Caco-2 (cell line): ENCODE results near the gene SERINC3. TPM values are rescaled to one million over a fixed set of nuclear protein-coding genes. Genes with fewer than 3 reads are reported as not detected.

Source experiments
- BruUV-seq: library from RNA; stranded (reverse); fragments of 400-500 nt; replicated peaks from 2 replicates; lab custom pipeline; 2021; lab: Mats Ljungman, UMichigan
- CTCF ChIA-PET: fragments of 300-600 bp; sonication (Branson Sonifier 250); formaldehyde crosslinking; loops from one replicate; lab custom pipeline; 2022; ENCODE audit warnings: antibody characterized with exemption; lab: Charles Lee
- POLR2A ChIA-PET: fragments of 300-600 bp; sonication (Branson Sonifier 250); formaldehyde crosslinking; loops from one replicate; lab custom pipeline; 2022; ENCODE audit warnings: antibody characterized with exemption; lab: Charles Lee
- DNase-seq, 2 experiments: peaks; one replicate each; pipeline versions ENCODE4 v3.0.0 to v3.0.0-alpha.2; 2020 to 2022
- H3K27me3 ChIP-seq: replicated peaks from 2 replicates; pipeline ENCODE4 v1.6.0; 2011; ENCODE audit warnings: low read length; ENCODE audit not compliant: control insufficient read depth, insufficient read depth
- H3K36me3 ChIP-seq: 2 replicates; pipeline ENCODE4 v1.5.1; 2011; ENCODE audit warnings: low read length; ENCODE audit not compliant: control insufficient read depth, insufficient read depth
- H3K4me1 ChIP-seq: fragments of 250-450 bp; sonication (Bioruptor Pico); 2 replicates; pipeline ENCODE4 v1.5.1; 2020; ENCODE audit warnings: mild to moderate bottlenecking
- H3K4me3 ChIP-seq: 2 replicates; pipeline ENCODE4 v1.5.1; 2011; ENCODE audit warnings: low read depth, mild to moderate bottlenecking, control low read depth, low read length
- H3K9me3 ChIP-seq: fragments of 250-450 bp; sonication (Bioruptor Pico); 2 replicates; pipeline ENCODE4 v1.5.1; 2020; ENCODE audit warnings: mild to moderate bottlenecking, moderate library complexity
- H3K27ac Mint-ChIP-seq: one replicate; pipeline ENCODE4 v1.8.0; 2022; ENCODE audit warnings: mixed read lengths; ENCODE audit not compliant: unreplicated experiment
- H3K27me3 Mint-ChIP-seq: one replicate; pipeline ENCODE4 v1.8.0; 2022; ENCODE audit warnings: mixed read lengths; ENCODE audit not compliant: insufficient read depth, unreplicated experiment
- H3K36me3 Mint-ChIP-seq: one replicate; pipeline ENCODE4 v1.8.0; 2022; ENCODE audit warnings: mild to moderate bottlenecking, mixed read lengths; ENCODE audit not compliant: insufficient read depth, unreplicated experiment
- H3K4me1 Mint-ChIP-seq: one replicate; pipeline ENCODE4 v1.8.0; 2022; ENCODE audit warnings: low read depth, mixed read lengths; ENCODE audit not compliant: unreplicated experiment
- H3K4me3 Mint-ChIP-seq: one replicate; pipeline ENCODE4 v1.8.0; 2022; ENCODE audit warnings: mild to moderate bottlenecking, moderate library complexity, mixed read lengths; ENCODE audit not compliant: unreplicated experiment
- H3K9me3 Mint-ChIP-seq: one replicate; pipeline ENCODE4 v1.8.0; 2022; ENCODE audit warnings: mixed read lengths; ENCODE audit not compliant: unreplicated experiment
- intact Hi-C: fragments of 100-400 bp; cut with micrococcal nuclease; formaldehyde crosslinking; loops from one replicate; pipeline ENCODE4 v1.10.0; 2022; ENCODE audit not compliant: unreplicated experiment
- total RNA-seq: library from RNA; stranded (reverse); gene quantifications from 2 replicates; pipeline ENCODE4 v1.2.3, GENCODE V29; 2022
- TF ChIP-seq, protein P1 (sequence below), 2 experiments: fragments of 200-600 bp in 1 of 2; IDR thresholded peaks; 1 replicate in 1 of 2; 2 replicates in 1 of 2; pipeline versions ENCODE4 v1.5.1 to v1.8.0; 2011 to 2022; ENCODE audit warnings: antibody characterized with exemption in 1 of 2, control low read depth in 1 of 2, inconsistent platforms in 1 of 2, low read depth in 1 of 2, low read length in 1 of 2, mild to moderate bottlenecking in 1 of 2, moderate library complexity in 1 of 2; ENCODE audit not compliant: insufficient read depth in 1 of 2, severe bottlenecking in 1 of 2, unreplicated experiment in 1 of 2

Gene SERINC3
- total RNA-seq, 1 experiment from 2014 or later = 185 TPM

GRCh38 chr20:44480097-44480496 is 41.8 kb downstream of the SERINC3 start:
- no peaks in the 10 kb centered on the region for H3K27me3 ChIP-seq
- no peak overlapping the region for H3K27ac Mint-ChIP-seq
- H3K36me3 Mint-ChIP-seq = peaks cover 55% of the 10 kb centered on the region
- H3K4me3 ChIP-seq = no peak overlapping the region
- ChIA-PET CTCF (interaction anchor here (0.5 kb wide), 1 partner anchor 100 kb away, joined by 3 read pairs; no protein-coding TSS in a partner anchor), POLR2A (no interaction called here)
- no peak overlapping the region for H3K4me3 Mint-ChIP-seq
- intact Hi-C loops = no loop called here
- no peaks in the 10 kb centered on the region for H3K27me3 Mint-ChIP-seq
- BruUV-seq = no TSS peak
- no peaks in the 10 kb centered on the region for H3K9me3 ChIP-seq
- no peaks in the 10 kb centered on the region for H3K9me3 Mint-ChIP-seq
- H3K4me1 ChIP-seq = peaks cover 10% of the 10 kb centered on the region
- H3K4me1 Mint-ChIP-seq = peaks cover 15% of the 10 kb centered on the region
- peaks cover 3% of the 10 kb centered on the region for H3K36me3 ChIP-seq
- no peak for DNase-seq
- TF ChIP-seq, protein P1, sequence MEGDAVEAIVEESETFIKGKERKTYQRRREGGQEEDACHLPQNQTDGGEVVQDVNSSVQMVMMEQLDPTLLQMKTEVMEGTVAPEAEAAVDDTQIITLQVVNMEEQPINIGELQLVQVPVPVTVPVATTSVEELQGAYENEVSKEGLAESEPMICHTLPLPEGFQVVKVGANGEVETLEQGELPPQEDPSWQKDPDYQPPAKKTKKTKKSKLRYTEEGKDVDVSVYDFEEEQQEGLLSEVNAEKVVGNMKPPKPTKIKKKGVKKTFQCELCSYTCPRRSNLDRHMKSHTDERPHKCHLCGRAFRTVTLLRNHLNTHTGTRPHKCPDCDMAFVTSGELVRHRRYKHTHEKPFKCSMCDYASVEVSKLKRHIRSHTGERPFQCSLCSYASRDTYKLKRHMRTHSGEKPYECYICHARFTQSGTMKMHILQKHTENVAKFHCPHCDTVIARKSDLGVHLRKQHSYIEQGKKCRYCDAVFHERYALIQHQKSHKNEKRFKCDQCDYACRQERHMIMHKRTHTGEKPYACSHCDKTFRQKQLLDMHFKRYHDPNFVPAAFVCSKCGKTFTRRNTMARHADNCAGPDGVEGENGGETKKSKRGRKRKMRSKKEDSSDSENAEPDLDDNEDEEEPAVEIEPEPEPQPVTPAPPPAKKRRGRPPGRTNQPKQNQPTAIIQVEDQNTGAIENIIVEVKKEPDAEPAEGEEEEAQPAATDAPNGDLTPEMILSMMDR (IDR thresholded peaks at IDR 0.05; ENCODE audit: insufficient read depth in 1 of 2, low read depth in 1 of 2, low read length in 1 of 2, severe bottlenecking in 1 of 2, unreplicated experiment in 1 of 2) = no peak

GRCh38 chr20:44479643-44480042 is 42.2 kb downstream of the SERINC3 start:
- no peak overlapping the region for H3K27ac Mint-ChIP-seq
- intact Hi-C loops = loop anchor here (10.0 kb wide), 1 partner anchor 255 kb away; no protein-coding TSS in a partner anchor
- H3K4me1 Mint-ChIP-seq = peaks cover 20% of the 10 kb centered on the region
- H3K4me1 ChIP-seq = peaks cover 14% of the 10 kb centered on the region
- H3K36me3 Mint-ChIP-seq = peaks cover 59% of the 10 kb centered on the region
- H3K9me3 Mint-ChIP-seq = no peaks in the 10 kb centered on the region
- TF ChIP-seq, protein P1 (IDR thresholded peaks at IDR 0.05; ENCODE audit: insufficient read depth in 1 of 2, low read depth in 1 of 2, low read length in 1 of 2, severe bottlenecking in 1 of 2, unreplicated experiment in 1 of 2) = no peak
- H3K4me3 ChIP-seq = no peak overlapping the region
- ChIA-PET POLR2A (no interaction called here), CTCF (interaction anchor here (0.5 kb wide), 1 partner anchor 100 kb away, joined by 3 read pairs; no protein-coding TSS in a partner anchor)
- BruUV-seq = no TSS peak
- H3K27me3 Mint-ChIP-seq = no peaks in the 10 kb centered on the region
- H3K36me3 ChIP-seq = peaks cover 3% of the 10 kb centered on the region
- no peaks in the 10 kb centered on the region for H3K9me3 ChIP-seq
- H3K4me3 Mint-ChIP-seq = no peak overlapping the region
- no peak for DNase-seq
- H3K27me3 ChIP-seq = no peaks in the 10 kb centered on the region

DNA sequence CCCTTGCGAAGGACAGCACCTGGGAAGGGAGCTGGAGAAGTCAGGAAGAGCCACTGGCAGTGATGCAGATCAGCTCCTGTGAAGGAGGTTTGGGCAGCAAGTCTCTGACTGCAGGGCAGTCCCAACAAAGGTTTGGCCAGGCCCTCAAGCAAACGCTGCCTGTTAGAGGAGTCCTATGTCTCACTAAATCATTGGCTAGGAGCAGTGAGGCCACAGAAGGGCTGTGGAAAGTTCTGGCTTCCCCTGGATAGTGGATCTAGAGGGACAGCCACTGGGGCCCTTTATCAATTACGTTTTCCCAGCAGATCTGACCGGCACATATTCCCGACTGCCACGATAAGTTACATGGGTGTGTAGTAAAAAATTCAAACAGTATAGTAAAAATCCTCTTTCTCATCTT is 43.7 kb downstream of the SERINC3 start:
- H3K4me3 ChIP-seq = no peak overlapping the region
- intact Hi-C loops = loop anchor here (10.0 kb wide), 1 partner anchor 257 kb away; no protein-coding TSS in a partner anchor
- Mint-ChIP-seq H3K4me3 (no peak overlapping the region), H3K4me1 (peaks cover 25% of the 10 kb centered on the region), H3K27me3 (no peaks in the 10 kb centered on the region), H3K36me3 (peaks cover 45% of the 10 kb centered on the region), H3K9me3 (no peaks in the 10 kb centered on the region), H3K27ac (no peak overlapping the region)
- peaks cover 19% of the 10 kb centered on the region for H3K4me1 ChIP-seq
- CTCF ChIA-PET = interaction anchor here (0.5 kb wide), 1 partner anchor 167 kb away, joined by 4 read pairs; the partner anchor contains the start of gene FITM2
- no peaks in the 10 kb centered on the region for H3K27me3 ChIP-seq
- H3K9me3 ChIP-seq = no peaks in the 10 kb centered on the region
- H3K36me3 ChIP-seq = peaks cover 3% of the 10 kb centered on the region
- no peak for DNase-seq
- TF ChIP-seq, protein P1 (IDR thresholded peaks at IDR 0.05; ENCODE audit: insufficient read depth in 1 of 2, low read depth in 1 of 2, low read length in 1 of 2, severe bottlenecking in 1 of 2, unreplicated experiment in 1 of 2) = no peak
- POLR2A ChIA-PET = no interaction called here
- BruUV-seq = no TSS peak
